Endothelial cell (in vitro differentiated cells): Measurements from ENCODE around the gene SNX2. TPM values are rescaled to one million over a fixed set of nuclear protein-coding genes. Genes with fewer than 3 reads are reported as not detected.

ENCODE experiments used
- DNase-seq: peaks from one replicate; pipeline ENCODE4 v3.0.0; 2021; ENCODE audit warnings: low spot score
- H3K27ac Mint-ChIP-seq: one replicate; pipeline ENCODE4 v1.8.0; 2021; ENCODE audit warnings: mixed read lengths, inconsistent platforms; ENCODE audit not compliant: unreplicated experiment
- H3K27me3 Mint-ChIP-seq: one replicate; pipeline ENCODE4 v1.8.0; 2021; ENCODE audit warnings: mild to moderate bottlenecking, moderate library complexity, mixed read lengths, inconsistent platforms; ENCODE audit not compliant: unreplicated experiment
- H3K36me3 Mint-ChIP-seq: one replicate; pipeline ENCODE4 v1.8.0; 2021; ENCODE audit warnings: mild to moderate bottlenecking, low read depth, mixed read lengths, inconsistent platforms; ENCODE audit not compliant: unreplicated experiment
- H3K4me1 Mint-ChIP-seq: one replicate; pipeline ENCODE4 v1.8.0; 2021; ENCODE audit warnings: mild to moderate bottlenecking, mixed read lengths, inconsistent platforms; ENCODE audit not compliant: unreplicated experiment
- H3K4me3 Mint-ChIP-seq: one replicate; pipeline ENCODE4 v1.8.0; 2021; ENCODE audit warnings: mild to moderate bottlenecking, mixed read lengths, inconsistent platforms; ENCODE audit not compliant: unreplicated experiment
- H3K9me3 Mint-ChIP-seq: one replicate; pipeline ENCODE4 v1.8.0; 2021; ENCODE audit warnings: mixed read lengths, inconsistent platforms; ENCODE audit not compliant: unreplicated experiment
- total RNA-seq: library from RNA; stranded (reverse); fragmentation: NEBNext Ultra II Directional; extraction: Animal tissue kit (Norgen Biotek cat#: 25700); gene quantifications from one replicate; pipeline ENCODE4 v1.2.1, GENCODE V29; 2021; ENCODE audit not compliant: unreplicated experiment
- TF ChIP-seq, protein P1 (sequence below): fragments of 200-600 bp; sonication (generic); IDR thresholded peaks from one replicate; pipeline ENCODE4 v1.5.0; 2021; ENCODE audit warnings: antibody characterized with exemption; ENCODE audit not compliant: unreplicated experiment

SNX2 gene
- total RNA-seq, 1 donor from 2014 or later: 90.5 TPM

DNA sequence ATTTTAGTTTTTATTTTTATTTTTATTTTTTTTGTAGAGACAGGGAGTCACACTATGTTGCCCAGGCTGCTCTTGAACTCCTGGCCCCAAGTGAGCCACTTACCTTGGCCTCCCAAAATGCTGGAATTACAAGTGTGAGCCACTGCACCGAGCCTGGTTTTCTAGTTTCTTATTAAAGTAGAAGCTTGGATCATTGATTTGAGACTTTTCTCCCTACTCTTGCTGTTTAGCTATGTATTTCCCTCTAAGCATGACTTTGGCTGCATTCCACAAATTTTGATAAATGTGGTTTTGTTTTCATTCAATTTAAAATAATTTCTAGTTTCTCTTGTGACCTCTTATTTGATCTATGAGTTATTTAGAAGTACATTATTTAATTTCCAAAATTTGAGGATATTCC is 10.4 kb downstream of the SNX2 start:
- no peaks in the 10 kb centered on the region for H3K4me1 Mint-ChIP-seq
- peaks cover 19% of the 10 kb centered on the region for H3K36me3 Mint-ChIP-seq

DNA sequence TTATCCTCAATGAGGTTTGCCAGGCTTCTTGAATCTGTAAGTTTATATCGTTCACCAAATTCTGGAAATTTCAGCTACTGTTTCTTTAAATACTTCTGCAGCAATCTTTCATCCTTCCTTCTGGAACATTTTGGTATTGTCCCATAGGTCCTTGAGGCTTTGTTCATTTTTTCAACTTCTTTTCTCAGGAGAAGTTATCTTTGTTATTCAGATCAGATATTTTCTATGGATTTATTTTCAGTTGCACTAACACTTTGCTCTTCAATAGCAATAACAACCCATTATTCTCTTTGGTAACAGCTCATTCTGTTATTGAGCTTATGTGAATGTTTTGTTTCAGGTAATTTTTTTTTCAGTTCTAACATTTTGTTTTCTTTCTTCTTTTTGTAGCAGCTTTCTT is 13.5 kb downstream of the SNX2 start:
- Mint-ChIP-seq H3K9me3 (no peaks in the 10 kb centered on the region), H3K4me1 (no peaks in the 10 kb centered on the region), H3K36me3 (peaks cover 19% of the 10 kb centered on the region), H3K27ac (no peak overlapping the region), H3K27me3 (no peaks in the 10 kb centered on the region), H3K4me3 (no peak overlapping the region)
- TF ChIP-seq, protein P1, sequence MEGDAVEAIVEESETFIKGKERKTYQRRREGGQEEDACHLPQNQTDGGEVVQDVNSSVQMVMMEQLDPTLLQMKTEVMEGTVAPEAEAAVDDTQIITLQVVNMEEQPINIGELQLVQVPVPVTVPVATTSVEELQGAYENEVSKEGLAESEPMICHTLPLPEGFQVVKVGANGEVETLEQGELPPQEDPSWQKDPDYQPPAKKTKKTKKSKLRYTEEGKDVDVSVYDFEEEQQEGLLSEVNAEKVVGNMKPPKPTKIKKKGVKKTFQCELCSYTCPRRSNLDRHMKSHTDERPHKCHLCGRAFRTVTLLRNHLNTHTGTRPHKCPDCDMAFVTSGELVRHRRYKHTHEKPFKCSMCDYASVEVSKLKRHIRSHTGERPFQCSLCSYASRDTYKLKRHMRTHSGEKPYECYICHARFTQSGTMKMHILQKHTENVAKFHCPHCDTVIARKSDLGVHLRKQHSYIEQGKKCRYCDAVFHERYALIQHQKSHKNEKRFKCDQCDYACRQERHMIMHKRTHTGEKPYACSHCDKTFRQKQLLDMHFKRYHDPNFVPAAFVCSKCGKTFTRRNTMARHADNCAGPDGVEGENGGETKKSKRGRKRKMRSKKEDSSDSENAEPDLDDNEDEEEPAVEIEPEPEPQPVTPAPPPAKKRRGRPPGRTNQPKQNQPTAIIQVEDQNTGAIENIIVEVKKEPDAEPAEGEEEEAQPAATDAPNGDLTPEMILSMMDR: no peak
- no peak for DNase-seq

More for the DNA sequence above, 10.4 kb downstream of the SNX2 start:
- H3K4me3 Mint-ChIP-seq: no peak overlapping the region
- H3K27me3 Mint-ChIP-seq: no peaks in the 10 kb centered on the region
- DNase-seq: no peak
- TF ChIP-seq, protein P1: no peak
- H3K9me3 Mint-ChIP-seq: no peaks in the 10 kb centered on the region
- no peak overlapping the region for H3K27ac Mint-ChIP-seq

DNA sequence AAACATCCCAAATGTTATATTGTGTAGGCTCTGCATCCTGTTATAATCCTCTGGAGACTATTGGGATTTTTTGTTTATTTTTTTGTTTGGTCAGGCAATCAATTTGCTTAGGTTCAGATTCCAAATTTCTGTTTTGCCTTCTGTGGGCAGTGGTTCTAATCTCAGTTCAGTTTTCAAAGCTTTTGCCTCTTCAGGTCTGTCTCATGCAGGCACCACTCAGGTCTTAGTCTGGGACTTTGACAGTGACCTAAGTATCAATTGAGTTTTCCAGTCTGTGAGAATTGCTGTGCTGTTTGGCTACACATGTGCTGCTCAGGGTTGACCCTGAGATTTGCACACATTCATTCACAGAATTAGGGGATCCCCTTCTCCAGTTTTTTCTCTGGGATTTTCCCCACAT is 14.1 kb downstream of the SNX2 start:
- TF ChIP-seq, protein P1: no peak
- DNase-seq: no peak
- Mint-ChIP-seq H3K4me1 (no peaks in the 10 kb centered on the region), H3K4me3 (no peak overlapping the region), H3K36me3 (peaks cover 19% of the 10 kb centered on the region), H3K9me3 (no peaks in the 10 kb centered on the region), H3K27me3 (no peaks in the 10 kb centered on the region), H3K27ac (no peak overlapping the region)

DNA sequence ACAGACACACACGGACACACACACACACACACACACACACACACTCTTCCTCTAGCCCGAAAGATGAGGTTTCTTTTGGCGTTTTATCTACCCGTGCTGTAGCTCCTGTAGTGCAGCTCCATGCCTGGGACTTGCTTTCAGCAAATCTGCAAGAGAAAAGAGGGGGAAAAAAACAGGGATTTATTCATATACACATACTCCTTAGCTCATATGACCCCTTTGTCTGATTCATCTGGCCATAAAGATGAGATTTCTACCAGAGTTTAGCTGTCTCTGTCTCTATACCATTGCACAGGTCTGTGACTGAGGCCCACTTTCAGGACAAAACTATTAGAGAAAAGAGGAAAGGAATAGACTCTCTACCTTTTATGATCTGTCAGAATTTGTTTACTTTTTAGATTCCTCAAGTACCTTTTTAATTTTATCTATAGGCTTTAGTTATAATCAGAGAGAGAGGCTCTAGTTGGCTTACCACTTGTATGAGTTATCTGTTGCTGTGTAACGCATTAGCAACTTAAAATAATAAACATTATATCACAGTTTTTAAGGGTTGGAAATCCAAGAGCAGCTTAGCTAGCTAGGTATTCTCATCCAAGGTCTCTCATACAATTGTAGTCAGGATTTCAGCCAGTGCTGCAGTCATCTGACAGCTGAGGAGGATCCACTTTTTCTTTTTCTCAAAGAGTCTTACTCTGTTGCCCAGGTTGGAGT is 14.7 kb downstream of the SNX2 start:
- DNase-seq: no peak
- Mint-ChIP-seq H3K27me3 (no peaks in the 10 kb centered on the region), H3K4me3 (no peak overlapping the region), H3K27ac (no peak overlapping the region), H3K4me1 (no peaks in the 10 kb centered on the region), H3K36me3 (peaks cover 19% of the 10 kb centered on the region), H3K9me3 (no peaks in the 10 kb centered on the region)
- TF ChIP-seq, protein P1: no peak

DNA sequence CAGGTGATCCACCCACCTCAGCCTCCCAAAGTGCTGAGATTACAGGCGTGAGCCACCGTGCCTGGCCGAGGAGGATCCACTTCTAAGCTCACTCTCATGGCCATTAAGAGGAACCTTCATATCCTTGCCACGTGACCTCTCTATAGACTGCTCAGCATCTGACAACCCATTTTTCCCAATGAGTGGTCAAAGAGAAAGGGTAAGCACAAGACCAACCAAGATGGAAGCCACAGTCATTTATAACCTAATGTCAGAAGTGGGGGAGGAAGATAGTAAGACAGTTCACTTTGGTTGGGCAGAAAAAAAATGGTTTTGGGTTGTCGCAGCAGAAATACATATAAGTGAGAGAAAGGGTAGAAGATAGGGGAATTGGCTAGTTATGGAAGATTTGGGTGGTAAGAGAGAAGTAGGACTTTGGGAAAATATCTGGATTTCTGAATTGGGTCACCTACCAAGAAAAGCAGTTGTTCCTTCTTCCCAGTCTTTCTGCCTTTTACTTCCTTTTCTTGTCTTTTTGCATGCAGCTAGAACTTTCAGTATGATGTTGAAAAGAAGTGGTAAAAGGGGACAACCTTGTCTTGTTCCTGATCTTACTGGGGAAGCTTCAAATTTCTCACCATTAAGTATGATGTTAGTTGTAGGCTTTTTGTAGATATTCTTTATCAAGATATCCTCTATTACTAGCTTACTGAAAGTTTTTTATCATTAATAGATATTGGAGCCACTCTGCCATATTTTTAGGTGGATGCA is 15.6 kb downstream of the SNX2 start:
- no peak overlapping the region for H3K27ac Mint-ChIP-seq
- TF ChIP-seq, protein P1: no peak
- H3K27me3 Mint-ChIP-seq: no peaks in the 10 kb centered on the region
- H3K4me1 Mint-ChIP-seq: no peaks in the 10 kb centered on the region
- H3K9me3 Mint-ChIP-seq: no peaks in the 10 kb centered on the region
- H3K4me3 Mint-ChIP-seq: no peak overlapping the region
- H3K36me3 Mint-ChIP-seq: peaks cover 25% of the 10 kb centered on the region
- DNase-seq: no peak
